HCT116 (cell line): ENCODE data around the gene SERHL2. TPM values are rescaled to one million over a fixed set of nuclear protein-coding genes. Genes with fewer than 3 reads are reported as not detected.

Experiments
- ATAC-seq: fragments of 200-7000 bp; cut with Tn5 transposase; 2 replicates; pipeline ENCODE4 v1.9.1; 2020; ENCODE audit warnings: mild to moderate bottlenecking, moderate library complexity
- BruUV-seq: library from RNA; stranded (reverse); fragments of 400-500 nt; replicated peaks from 2 replicates; lab custom pipeline; 2021; lab: Mats Ljungman, UMichigan
- CTCF ChIA-PET: fragments of 300-600 bp; sonication (Branson Sonifier 250); formaldehyde crosslinking; loops from one replicate; lab custom pipeline; 2021; ENCODE audit warnings: antibody characterized with exemption; lab: Charles Lee
- POLR2A ChIA-PET: fragments of 300-600, 350-600 bp; sonication (Branson Sonifier 250); formaldehyde crosslinking; loops from one replicate; lab custom pipeline; 2021; ENCODE audit warnings: antibody characterized with exemption; lab: Charles Lee
- RAD21 ChIA-PET, 2 experiments: fragments of 300-600 bp; sonication (Branson Sonifier 250); formaldehyde crosslinking; loops; one replicate each; lab custom pipeline; 2023; ENCODE audit warnings: low total read pairs in 2 of 2; ENCODE audit not compliant: uncharacterized antibody in 2 of 2, unreplicated experiment in 2 of 2, low non-redundant PET in 1 of 2; lab: Charles Lee
- DNase-seq: peaks from one replicate; pipeline ENCODE4 v3.0.0-alpha.2; 2010; ENCODE audit warnings: low read depth, low spot score
- H2AFZ ChIP-seq: fragments of 200-600 bp; shearing (Covaris generic), sonication (generic); 2 replicates; pipeline ENCODE4 v1.6.1; 2017; ENCODE audit warnings: low read depth, mixed run types, mixed read lengths, antibody characterized with exemption, low read length; ENCODE audit not compliant: poor library complexity, severe bottlenecking
- H3K27ac ChIP-seq: 2 replicates; pipeline ENCODE4 v1.5.1; 2012; ENCODE audit warnings: low read depth, low read length
- H3K27me3 ChIP-seq: fragments of 200-600 bp; sonication (generic); 2 replicates; pipeline ENCODE4 v1.6.1; 2016; ENCODE audit warnings: mixed run types, low read length, mixed read lengths; ENCODE audit not compliant: insufficient read depth
- H3K36me3 ChIP-seq, 2 experiments: fragments of 200-500 bp in 1 of 2; fragments of 200-600 bp in 1 of 2; sonication (Bioruptor generic) in 1 of 2; sonication (generic) in 1 of 2; 2 replicates each; pipeline versions ENCODE4 v1.5.1 to v1.6.1; 2014 to 2016; ENCODE audit warnings: low read length in 2 of 2, inconsistent platforms in 1 of 2, mixed read lengths in 1 of 2, mixed run types in 1 of 2; ENCODE audit not compliant: insufficient read depth in 2 of 2, control insufficient read depth in 1 of 2
- H3K4me1 ChIP-seq, 2 experiments: fragments of 200-600 bp in 1 of 2; sonication (generic) in 1 of 2; 2 replicates each; pipeline versions ENCODE4 v1.5.1 to v1.6.1; 2012 to 2017; ENCODE audit warnings: low read length in 2 of 2, inconsistent platforms in 1 of 2, mild to moderate bottlenecking in 1 of 2, mixed read lengths in 1 of 2, mixed run types in 1 of 2, moderate library complexity in 1 of 2; ENCODE audit not compliant: insufficient read depth in 2 of 2, control insufficient read depth in 1 of 2
- H3K4me2 ChIP-seq: fragments of 200-600 bp; sonication (generic); 2 replicates; pipeline ENCODE4 v1.6.1; 2017; ENCODE audit warnings: mixed run types, low read length, mixed read lengths
- H3K4me3 ChIP-seq, 2 experiments: fragments of 200-600 bp in 1 of 2; sonication (generic) in 1 of 2; replicated peaks in 1 of 2; 2 replicates each; pipeline ENCODE4 v1.5.1; 2011 to 2016; ENCODE audit warnings: low read length in 2 of 2, control low read depth in 1 of 2, low read depth in 1 of 2, mild to moderate bottlenecking in 1 of 2, mixed read lengths in 1 of 2, mixed run types in 1 of 2
- H3K79me2 ChIP-seq: fragments of 200-600 bp; sonication (generic); 2 replicates; pipeline ENCODE4 v1.6.1; 2017; ENCODE audit warnings: mild to moderate bottlenecking, mixed run types, low read length, moderate library complexity, mixed read lengths; ENCODE audit not compliant: insufficient read depth
- H3K9ac ChIP-seq: fragments of 200-600 bp; sonication (generic); 2 replicates; pipeline ENCODE4 v1.6.1; 2016; ENCODE audit warnings: low read length, mixed read lengths
- H3K9me2 ChIP-seq: fragments of 200-600 bp; sonication (generic), shearing (Covaris generic); 2 replicates; pipeline ENCODE4 v1.6.1; 2017; ENCODE audit warnings: mixed run types, mild to moderate bottlenecking, moderate library complexity; ENCODE audit not compliant: insufficient read depth
- H3K9me3 ChIP-seq, 2 experiments: fragments of 200-500 bp in 1 of 2; fragments of 200-600 bp in 1 of 2; sonication (Bioruptor generic) in 1 of 2; sonication (generic) in 1 of 2; 2 replicates each; pipeline ENCODE4 v1.6.1; 2014 to 2017; ENCODE audit warnings: low read length in 2 of 2, mixed read lengths in 2 of 2, inconsistent platforms in 1 of 2, low read depth in 1 of 2, mild to moderate bottlenecking in 1 of 2, mixed run types in 1 of 2, moderate library complexity in 1 of 2; ENCODE audit not compliant: control insufficient read depth in 1 of 2, insufficient read depth in 1 of 2
- H4K20me1 ChIP-seq: fragments of 200-600 bp; sonication (generic), shearing (Covaris generic); 2 replicates; pipeline ENCODE4 v1.6.1; 2017; ENCODE audit warnings: mixed run types, mild to moderate bottlenecking, moderate library complexity; ENCODE audit not compliant: insufficient read depth
- CBX3 ChIP-seq: IDR thresholded peaks from 2 replicates; pipeline ENCODE4 v1.6.1; 2012; ENCODE audit warnings: low read depth
- ELF1 ChIP-seq: IDR thresholded peaks from 2 replicates; pipeline ENCODE4 v1.6.1; 2012; ENCODE audit warnings: low read depth, borderline replicate concordance
- EZH2 ChIP-seq: fragments of 200-600 bp; sonication (generic); IDR thresholded peaks from 2 replicates; pipeline ENCODE4 v1.6.1; 2017; ENCODE audit warnings: antibody characterized with exemption, mixed run types
- EZH2phosphoT487 ChIP-seq: fragments of 200-600 bp; IDR thresholded peaks from 2 replicates; pipeline ENCODE4 v1.6.1; 2018; ENCODE audit warnings: antibody characterized with exemption, borderline replicate concordance
- FOSL1 ChIP-seq: IDR thresholded peaks from 2 replicates; pipeline ENCODE4 v1.6.1; 2012; ENCODE audit warnings: low read depth
- JUND ChIP-seq: IDR thresholded peaks from 2 replicates; pipeline ENCODE4 v1.6.1; 2012
- POLR2A ChIP-seq: IDR thresholded peaks from 2 replicates; pipeline ENCODE4 v1.7.0; 2011; ENCODE audit warnings: borderline replicate concordance; ENCODE audit not compliant: insufficient read depth, insufficient read length; ENCODE audit errors: extremely low read depth
- RAD21 ChIP-seq: IDR thresholded peaks from 2 replicates; pipeline ENCODE4 v1.6.1; 2012; ENCODE audit warnings: low read depth, mild to moderate bottlenecking
- SRF ChIP-seq: IDR thresholded peaks from 2 replicates; pipeline ENCODE4 v1.6.1; 2012; ENCODE audit warnings: low read depth
- TCF7L2 ChIP-seq: IDR thresholded peaks from 2 replicates; pipeline ENCODE4 v1.7.0; 2011; ENCODE audit warnings: borderline replicate concordance, inconsistent platforms; ENCODE audit not compliant: insufficient read depth, insufficient read length; ENCODE audit errors: extremely low read depth
- YY1 ChIP-seq: IDR thresholded peaks from 2 replicates; pipeline ENCODE4 v1.6.1; 2011; ENCODE audit warnings: low read length, low read depth, moderate library complexity, mild to moderate bottlenecking; ENCODE audit not compliant: insufficient replicate concordance; ENCODE audit errors: extremely low read depth
- ZFX ChIP-seq: fragments of 450-650 bp; IDR thresholded peaks from 2 replicates; pipeline ENCODE4 v1.6.1; 2017
- intact Hi-C: fragments of 100-400 bp; cut with micrococcal nuclease; formaldehyde crosslinking; loops from 2 replicates; pipeline ENCODE4 v1.10.0; 2022
- total RNA-seq: library from RNA; stranded (reverse); gene quantifications from one replicate; pipeline ENCODE4 v1.2.1, GENCODE V29; 2021; ENCODE audit not compliant: unreplicated experiment
- TF ChIP-seq, protein P1 (sequence below), 3 experiments: fragments of 200-600 bp in 1 of 3; sonication (generic) in 1 of 3; IDR thresholded peaks in 2 of 3; conservative IDR thresholded peaks in 1 of 3; 2 replicates each; pipeline ENCODE4 v1.5.1; 2012 to 2017; ENCODE audit warnings: low read depth in 2 of 3, low read length in 2 of 3, antibody characterized with exemption in 1 of 3, borderline replicate concordance in 1 of 3, control low read depth in 1 of 3, mild to moderate bottlenecking in 1 of 3, mixed read lengths in 1 of 3, mixed run types in 1 of 3, moderate library complexity in 1 of 3; ENCODE audit not compliant: insufficient read depth in 1 of 3
- TF ChIP-seq, protein P2 (sequence below): IDR thresholded peaks from 2 replicates; pipeline ENCODE4 v1.6.1; 2012

Gene SERHL2
- total RNA-seq, 1 experiment from 2014 or later, result not detected

DNA sequence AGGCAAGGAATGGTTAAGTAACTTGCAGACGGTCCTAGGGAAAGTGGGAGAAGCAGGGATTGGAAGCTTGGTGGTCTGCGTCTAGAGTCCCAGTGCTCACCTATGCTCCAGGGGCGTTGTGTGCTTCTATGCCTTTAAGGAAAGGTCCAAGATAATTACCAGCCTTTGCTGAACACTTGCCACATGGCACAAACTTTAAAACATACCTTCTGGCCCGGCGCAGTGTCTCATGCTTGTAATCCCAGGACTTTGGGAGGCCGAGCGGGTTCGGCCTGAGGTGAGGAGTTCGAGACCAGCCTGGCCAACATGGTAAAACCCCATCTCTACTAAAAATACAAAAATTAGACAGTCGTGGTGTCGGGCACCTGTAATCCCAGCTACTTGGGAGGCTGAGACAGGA lies 58.6 kb downstream of the SERHL2 start:
- RAD21 ChIA-PET, result no interaction called here
- no peaks in the 10 kb centered on the region for H3K9me2 ChIP-seq
- intact Hi-C loops, result loop anchor here (2.0 kb wide), 1 partner anchor 80 kb away; no protein-coding TSS in a partner anchor
- H3K79me2 ChIP-seq, result peaks cover 69% of the 10 kb centered on the region
- peaks cover 30 to 58% of the 10 kb centered on the region in 2 experiments for H3K4me1 ChIP-seq
- 0 out of 2 replicates have a peak overlapping the region, but pooled peaks have one; percentile 34 for H3K27ac ChIP-seq
- no peaks in the 10 kb centered on the region for H3K27me3 ChIP-seq
- POLR2A ChIA-PET, result no interaction called here
- H3K36me3 ChIP-seq, result peaks cover 5 to 23% of the 10 kb centered on the region in 2 experiments; a peak in 2 of 4 replicates
- no peaks in the 10 kb centered on the region for H3K9me3 ChIP-seq
- H3K4me3 ChIP-seq, result no peak overlapping the region
- peak overlapping the region; percentile 97; the same call in 1 of the 2 replicates for H3K4me2 ChIP-seq
- no TSS peak for BruUV-seq
- H3K9ac ChIP-seq, result no peak overlapping the region
- no peak for TF ChIP-seq JUND
- no peak for TF ChIP-seq EZH2
- CTCF ChIA-PET, result no interaction called here
- peaks cover 8% of the 10 kb centered on the region; the same call in 1 of the 2 replicates for H4K20me1 ChIP-seq
- ATAC-seq, result no peak
- no peak for DNase-seq
- no peak overlapping the region for H2AFZ ChIP-seq

DNA sequence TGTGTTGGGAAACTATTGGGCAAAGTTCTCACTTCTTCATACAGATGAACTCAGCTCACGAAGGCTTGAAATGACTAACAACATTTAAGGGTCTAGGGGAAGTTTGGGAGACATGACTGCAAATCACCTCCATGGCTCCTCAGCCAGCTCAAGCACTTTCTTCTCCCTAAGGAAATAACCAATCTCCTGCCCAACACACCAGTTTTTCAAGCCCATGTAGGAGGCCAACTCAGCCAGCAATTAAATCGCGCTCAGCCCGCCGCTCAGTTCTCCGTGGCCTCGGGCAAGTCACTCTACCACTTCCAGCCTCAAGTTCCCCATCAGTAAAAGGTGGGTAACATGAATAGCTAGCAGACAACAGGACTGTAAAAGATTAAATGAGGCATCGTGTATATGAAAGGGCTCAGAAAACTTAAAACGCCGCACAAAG lies 60.1 kb downstream of the SERHL2 start:
- CTCF ChIA-PET, result interaction anchor here (0.6 kb wide), 1 partner anchor 1139 kb away, joined by 3 read pairs; no protein-coding TSS in a partner anchor
- H3K9me2 ChIP-seq, result no peaks in the 10 kb centered on the region
- peaks cover 24 to 56% of the 10 kb centered on the region in 2 experiments for H3K4me1 ChIP-seq
- H2AFZ ChIP-seq, result no peak overlapping the region
- POLR2A ChIA-PET, result interaction anchor here (1.2 to 2.4 kb wide), 5 partner anchors 11 to 498 kb away, joined by 3 to 20 read pairs (median 5); no protein-coding TSS in a partner anchor
- H4K20me1 ChIP-seq, result peaks cover 8% of the 10 kb centered on the region; the same call in 1 of the 2 replicates
- TF ChIP-seq CBX3, result no peak
- TF ChIP-seq YY1, result no peak
- TF ChIP-seq FOSL1, result no peak
- TF ChIP-seq, protein P1, sequence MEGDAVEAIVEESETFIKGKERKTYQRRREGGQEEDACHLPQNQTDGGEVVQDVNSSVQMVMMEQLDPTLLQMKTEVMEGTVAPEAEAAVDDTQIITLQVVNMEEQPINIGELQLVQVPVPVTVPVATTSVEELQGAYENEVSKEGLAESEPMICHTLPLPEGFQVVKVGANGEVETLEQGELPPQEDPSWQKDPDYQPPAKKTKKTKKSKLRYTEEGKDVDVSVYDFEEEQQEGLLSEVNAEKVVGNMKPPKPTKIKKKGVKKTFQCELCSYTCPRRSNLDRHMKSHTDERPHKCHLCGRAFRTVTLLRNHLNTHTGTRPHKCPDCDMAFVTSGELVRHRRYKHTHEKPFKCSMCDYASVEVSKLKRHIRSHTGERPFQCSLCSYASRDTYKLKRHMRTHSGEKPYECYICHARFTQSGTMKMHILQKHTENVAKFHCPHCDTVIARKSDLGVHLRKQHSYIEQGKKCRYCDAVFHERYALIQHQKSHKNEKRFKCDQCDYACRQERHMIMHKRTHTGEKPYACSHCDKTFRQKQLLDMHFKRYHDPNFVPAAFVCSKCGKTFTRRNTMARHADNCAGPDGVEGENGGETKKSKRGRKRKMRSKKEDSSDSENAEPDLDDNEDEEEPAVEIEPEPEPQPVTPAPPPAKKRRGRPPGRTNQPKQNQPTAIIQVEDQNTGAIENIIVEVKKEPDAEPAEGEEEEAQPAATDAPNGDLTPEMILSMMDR (IDR thresholded peaks at IDR 0.05 in 2 of 3, conservative IDR thresholded peaks at IDR 0.05 in 1 of 3; ENCODE audit: borderline replicate concordance in 1 of 3, insufficient read depth in 1 of 3, low read depth in 2 of 3, low read length in 2 of 3), result no peak
- no peak for TF ChIP-seq TCF7L2
- TF ChIP-seq ZFX, result no peak
- no peak for TF ChIP-seq RAD21
- TF ChIP-seq, protein P2, sequence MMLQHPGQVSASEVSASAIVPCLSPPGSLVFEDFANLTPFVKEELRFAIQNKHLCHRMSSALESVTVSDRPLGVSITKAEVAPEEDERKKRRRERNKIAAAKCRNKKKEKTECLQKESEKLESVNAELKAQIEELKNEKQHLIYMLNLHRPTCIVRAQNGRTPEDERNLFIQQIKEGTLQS, result no peak
- no peak for TF ChIP-seq SRF
- TF ChIP-seq EZH2, result no peak
- TF ChIP-seq POLR2A, result no peak
- TF ChIP-seq ELF1, result no peak
- TF ChIP-seq EZH2phosphoT487, result no peak
- TF ChIP-seq JUND, result no peak
- TF ChIP-seq, all 23 proteins: peak for 0
- H3K4me2 ChIP-seq, result peak overlapping the region; percentile 97
- peaks cover 5 to 21% of the 10 kb centered on the region in 2 experiments; a peak in 2 of 4 replicates for H3K36me3 ChIP-seq
- peak overlapping the region; percentile 99 for H3K9ac ChIP-seq
- H3K9me3 ChIP-seq, result no peaks in the 10 kb centered on the region
- TSS peak; percentile 50 for BruUV-seq
- DNase-seq (no peak), ATAC-seq (no peak)
- RAD21 ChIA-PET, result no interaction called here
- H3K4me3 ChIP-seq, result peak overlapping the region; percentile 98
- H3K27ac ChIP-seq, result peak overlapping the region; percentile 89
- intact Hi-C loops, result loop anchor here (2.0 kb wide), 1 partner anchor 81 kb away; no protein-coding TSS in a partner anchor
- peaks cover 55% of the 10 kb centered on the region for H3K79me2 ChIP-seq
- no peaks in the 10 kb centered on the region for H3K27me3 ChIP-seq
